Spleen (tissue), 3 donors: ENCODE measurements around the gene SEPTIN12.

Experiments
- POLR2A ChIP-seq, 3 donors: fragments of 450-650 bp; IDR thresholded peaks; one replicate each; pipeline ENCODE4 v1.5.1; 2017; ENCODE audit warnings: antibody characterized with exemption in 3 of 3, mild to moderate bottlenecking in 1 of 3
- POLR2AphosphoS5 ChIP-seq, 3 donors: sonication (generic); formaldehyde crosslinking; IDR thresholded peaks; one replicate each; pipeline ENCODE4 v1.5.1; 2017; ENCODE audit warnings: antibody characterized with exemption in 3 of 3

DNA sequence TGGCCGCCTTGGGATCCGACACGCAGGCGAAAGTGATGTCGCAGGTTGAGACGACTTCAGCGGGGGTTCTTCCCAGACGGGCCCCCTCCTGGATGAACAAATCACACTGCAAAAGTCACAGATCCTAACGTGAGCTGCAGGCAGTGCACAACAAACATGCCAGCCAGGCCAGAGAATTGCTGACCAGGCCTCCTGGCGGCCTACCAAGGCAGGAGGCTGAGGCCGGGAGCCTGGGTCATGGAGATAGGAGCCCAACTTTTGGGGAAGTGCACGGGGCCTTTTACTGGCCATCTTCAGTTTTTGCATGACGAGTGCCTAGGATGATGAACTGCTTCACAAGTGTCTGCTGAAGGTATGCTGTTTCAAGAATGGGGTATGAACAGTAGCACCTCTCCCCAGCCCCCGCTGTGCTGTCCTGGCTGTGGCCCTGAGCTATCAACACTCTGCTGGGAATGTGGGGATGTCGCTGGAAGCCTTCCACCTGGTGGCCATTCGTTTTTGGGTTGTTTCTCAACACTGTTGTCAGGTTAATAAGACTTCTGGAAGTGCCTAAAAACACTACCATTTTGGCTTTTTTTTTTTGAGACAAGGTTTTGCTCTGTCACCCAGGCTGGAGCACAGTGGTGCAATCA, 26.5 kb upstream of the SEPTIN12 start:
- TF ChIP-seq POLR2AphosphoS5 (IDR thresholded peaks at IDR 0.05) (peak in 1 of 3 donors; percentile 42), POLR2A (IDR thresholded peaks at IDR 0.05) (no peak)
